ENCODE results near the gene ANKRD39. TPM values are rescaled to one million over a fixed set of nuclear protein-coding genes. Genes with fewer than 3 reads are reported as not detected.

The ANKRD39 gene
- total and polyA plus RNA-seq, 2 donors (not counting 1 experiment from before 2014, with no cell fraction given) = 14.8 to 19.3 TPM

DNA sequence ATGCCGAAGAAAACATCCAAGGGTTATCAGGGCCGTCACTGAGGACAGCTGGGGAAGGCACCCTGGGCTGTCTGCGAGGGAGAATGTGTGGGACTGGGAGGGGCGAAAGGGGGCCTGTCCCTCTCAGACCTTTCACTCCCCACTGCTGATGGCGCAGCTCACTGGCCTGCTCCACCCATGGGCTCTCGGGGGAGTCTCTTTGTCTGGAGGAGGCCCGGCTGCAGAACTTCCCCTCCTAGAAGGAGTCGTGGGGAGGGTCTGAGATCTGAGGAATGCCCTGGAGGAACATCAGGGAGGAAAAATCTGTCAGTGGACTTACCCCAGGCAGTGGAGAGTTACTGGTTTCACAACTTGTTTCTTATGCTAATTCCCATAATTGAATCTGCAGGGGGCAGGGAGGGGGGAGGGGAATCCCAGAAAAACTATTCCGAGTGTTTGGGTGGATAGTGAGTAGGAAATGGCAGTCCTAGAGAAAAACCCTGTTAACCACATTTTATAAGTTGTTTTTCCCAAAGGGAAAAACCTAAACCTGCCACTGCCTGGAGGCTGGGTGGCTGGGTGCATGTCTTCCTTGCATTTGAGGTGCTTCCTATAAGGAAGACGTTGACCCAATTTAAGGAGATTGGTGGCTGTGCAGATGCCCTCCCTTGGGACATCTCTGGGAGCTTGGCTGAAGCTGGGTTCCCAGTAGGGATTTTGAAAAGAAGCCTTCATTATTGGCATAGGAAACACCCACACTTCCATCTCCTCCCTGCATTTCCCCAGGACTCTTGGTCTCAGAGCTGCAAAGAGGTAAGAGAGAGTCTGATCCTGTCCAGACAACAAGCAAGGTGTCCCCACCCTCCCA lies 23.8 kb upstream of the ANKRD39 start:
- intact Hi-C loops (cut with micrococcal nuclease) = no loop called here
- Histone ChIP-seq H3K27me3 (replicated peaks in 1 of 4; ENCODE audit: control extremely low read depth in 1 of 4, control insufficient read depth in 3 of 4, insufficient read depth in 4 of 4, low read length in 3 of 4) (peaks cover 0 to 13% (median 0%) of the 10 kb centered on the region in 4 experiments), H2AFZ (ENCODE audit: insufficient read depth, low read depth, low read length, poor library complexity, severe bottlenecking) (no peak overlapping the region), H3K79me2 (ENCODE audit: control insufficient read depth, insufficient read depth, low read length) (no peaks in the 10 kb centered on the region), H3K4me1 (ENCODE audit: control insufficient read depth in 2 of 2, insufficient read depth in 2 of 2, low read length in 2 of 2) (no peaks in the 10 kb centered on the region), H3K9ac (ENCODE audit: low read length) (no peak overlapping the region), H3K4me2 (replicated peaks; ENCODE audit: low read depth, low read length, poor library complexity, severe bottlenecking) (no peak overlapping the region), H4K20me1 (ENCODE audit: control insufficient read depth, insufficient read depth, low read length, poor library complexity, severe bottlenecking) (no peaks in the 10 kb centered on the region), H3K9me3 (ENCODE audit: control extremely low read depth in 1 of 3, control insufficient read depth in 2 of 3, insufficient read depth in 1 of 3, low read length in 2 of 3) (no peaks in the 10 kb centered on the region), H3K27ac (ENCODE audit: low read length in 2 of 2) (no peak overlapping the region), H3K4me3 (ENCODE audit: control extremely low read depth in 1 of 5, extremely low read depth in 1 of 5, insufficient read depth in 1 of 5, low read depth in 2 of 5, low read length in 4 of 5) (no peak overlapping the region), H3K36me3 (replicated peaks in 1 of 2; ENCODE audit: control extremely low read depth in 1 of 2, control insufficient read depth in 1 of 2, extremely low read depth in 1 of 2, insufficient read depth in 2 of 2, low read length in 1 of 2) (no peaks in the 10 kb centered on the region)
- Mint-ChIP-seq H3K27ac (no peak overlapping the region), H3K4me3 (no peak overlapping the region), H3K4me1 (no peaks in the 10 kb centered on the region), H3K9me3 (ENCODE audit: insufficient read depth) (no peaks in the 10 kb centered on the region), H3K27me3 (peaks cover 4% of the 10 kb centered on the region)
- DNase-seq (no peak), ATAC-seq (ENCODE audit: low read depth) (no peak)
- TF ChIP-seq EZH2 (IDR thresholded peaks at IDR 0.05; ENCODE audit: borderline replicate concordance, insufficient read depth, low read depth, low read length, poor library complexity, severe bottlenecking) (no peak), CTCF (IDR thresholded peaks at IDR 0.05) (no peak)
- CTCF ChIA-PET = interaction anchor here (0.6 to 0.8 kb wide), 2 partner anchors 13 to 31 kb away, joined by 3 read pairs; no protein-coding TSS in a partner anchor
- 85% methylated on average over 5 of the region's 10 CpGs for WGBS (ENCODE audit: insufficient coverage)
- POLR2A ChIA-PET = no interaction called here

DNA sequence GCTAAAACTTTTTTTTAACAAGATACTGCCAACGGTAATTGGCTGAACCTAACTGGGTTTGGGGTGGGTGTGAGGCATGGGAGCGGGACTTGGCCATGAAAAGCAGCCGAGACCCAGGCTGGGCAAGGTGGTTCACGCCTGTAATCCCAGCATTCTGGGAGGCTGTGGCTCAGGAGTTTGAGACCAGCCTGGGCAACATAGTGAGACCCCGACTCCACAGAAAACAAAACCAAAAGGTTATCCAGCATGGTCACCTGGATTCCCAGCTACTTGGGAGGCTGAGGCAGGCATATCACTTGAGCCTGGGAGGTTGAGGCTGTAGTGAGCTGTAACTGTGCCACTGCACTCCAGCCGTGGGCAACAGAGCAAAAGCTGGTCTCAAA lies 23.1 kb upstream of the ANKRD39 start:
- peaks cover 4% of the 10 kb centered on the region for H3K27me3 Mint-ChIP-seq
- Histone ChIP-seq H4K20me1 (ENCODE audit: control insufficient read depth, insufficient read depth, low read length, poor library complexity, severe bottlenecking) (no peaks in the 10 kb centered on the region), H3K4me1 (ENCODE audit: control insufficient read depth in 2 of 2, insufficient read depth in 2 of 2, low read length in 2 of 2) (no peaks in the 10 kb centered on the region), H3K27me3 (replicated peaks in 1 of 4; ENCODE audit: control extremely low read depth in 1 of 4, control insufficient read depth in 3 of 4, insufficient read depth in 4 of 4, low read length in 3 of 4) (peaks cover 0 to 13% (median 0%) of the 10 kb centered on the region in 4 experiments), H3K9ac (ENCODE audit: low read length) (no peak overlapping the region), H2AFZ (ENCODE audit: insufficient read depth, low read depth, low read length, poor library complexity, severe bottlenecking) (no peak overlapping the region), H3K4me3 (ENCODE audit: control extremely low read depth in 1 of 5, extremely low read depth in 1 of 5, insufficient read depth in 1 of 5, low read depth in 2 of 5, low read length in 4 of 5) (no peak overlapping the region), H3K4me2 (replicated peaks; ENCODE audit: low read depth, low read length, poor library complexity, severe bottlenecking) (no peak overlapping the region), H3K79me2 (ENCODE audit: control insufficient read depth, insufficient read depth, low read length) (no peaks in the 10 kb centered on the region), H3K36me3 (replicated peaks in 1 of 2; ENCODE audit: control extremely low read depth in 1 of 2, control insufficient read depth in 1 of 2, extremely low read depth in 1 of 2, insufficient read depth in 2 of 2, low read length in 1 of 2) (no peaks in the 10 kb centered on the region), H3K27ac (ENCODE audit: low read length in 2 of 2) (no peak overlapping the region), H3K9me3 (ENCODE audit: control extremely low read depth in 1 of 3, control insufficient read depth in 2 of 3, insufficient read depth in 1 of 3, low read length in 2 of 3) (no peaks in the 10 kb centered on the region)
- POLR2A ChIA-PET = interaction anchor here (0.7 kb wide), 1 partner anchor 18 kb away, joined by 4 read pairs; no protein-coding TSS in a partner anchor
- intact Hi-C loops (cut with micrococcal nuclease) = no loop called here
- ATAC-seq (ENCODE audit: low read depth) = no peak
- no peaks in the 10 kb centered on the region for H3K9me3 Mint-ChIP-seq (ENCODE audit: insufficient read depth)
- CTCF ChIA-PET = interaction anchor here (0.6 to 0.8 kb wide), 2 partner anchors 12 to 30 kb away, joined by 3 read pairs; no protein-coding TSS in a partner anchor
- no peak for TF ChIP-seq CTCF (IDR thresholded peaks at IDR 0.05)
- TF ChIP-seq EZH2 (IDR thresholded peaks at IDR 0.05; ENCODE audit: borderline replicate concordance, insufficient read depth, low read depth, low read length, poor library complexity, severe bottlenecking) = no peak
- no peaks in the 10 kb centered on the region for H3K4me1 Mint-ChIP-seq
- no peak for DNase-seq
- H3K27ac Mint-ChIP-seq = no peak overlapping the region
- 82% methylated on average over 5 of the region's 6 CpGs for WGBS (ENCODE audit: insufficient coverage)
- H3K4me3 Mint-ChIP-seq = no peak overlapping the region

All from B cell (primary cell).